ENCODE results near the gene KLHL33. TPM values are rescaled to one million over a fixed set of nuclear protein-coding genes. Genes with fewer than 3 reads are reported as not detected.

Gene KLHL33
- total and polyA plus RNA-seq, 2 donors (not counting 3 experiments of a cell fraction or from before 2014, with no cell fraction given) = not detected

GRCh38 chr14:20403521-20403920 lies 32.4 kb downstream of the KLHL33 start:
- no TSS peak for BruUV-seq (replicated peaks)
- dilution Hi-C loops (cut with MboI; ENCODE audit: extremely low pct_ligation_motif_present, low sequenced_read_pairs) = no loop called here
- POLR2A ChIA-PET = no interaction called here

More at GRCh38 chr14:20403521-20403920, 32.4 kb downstream of the KLHL33 start:
- intact Hi-C loops (cut with micrococcal nuclease) = no loop called here
- FAIRE-seq = no peak
- Histone ChIP-seq H3K9me1 (replicated peaks; ENCODE audit: control insufficient read depth, extremely low read depth, insufficient read depth, low read length) (no peaks in the 10 kb centered on the region), H3K36me3 (ENCODE audit: control insufficient read depth in 2 of 2, extremely low read depth in 1 of 2, insufficient read depth in 2 of 2, low read length in 2 of 2) (peaks cover 6 to 30% of the 10 kb centered on the region in 2 experiments), H3K27ac (ENCODE audit: insufficient read depth, low read depth, low read length) (no peak overlapping the region), H3K4me3 (replicated peaks in 1 of 3; ENCODE audit: insufficient read depth in 1 of 3, low read depth in 1 of 3, low read length in 3 of 3) (no peak overlapping the region), H3K4me2 (ENCODE audit: insufficient read depth, low read length) (no peak overlapping the region), H4K20me1 (replicated peaks; ENCODE audit: control insufficient read depth, extremely low read depth, insufficient read depth, low read length) (no peaks in the 10 kb centered on the region), H2AFZ (ENCODE audit: low read depth, low read length) (no peak overlapping the region), H3K27me3 (ENCODE audit: control insufficient read depth in 2 of 2, insufficient read depth in 2 of 2, low read length in 2 of 2) (no peaks in the 10 kb centered on the region), H3K9me3 (replicated peaks; ENCODE audit: control insufficient read depth, insufficient read depth, low read length) (no peaks in the 10 kb centered on the region), H3K79me2 (ENCODE audit: control insufficient read depth, insufficient read depth, low read length) (no peaks in the 10 kb centered on the region), H3K4me1 (ENCODE audit: control insufficient read depth, extremely low read depth, insufficient read depth, low read length) (peaks cover 14% of the 10 kb centered on the region), H3K9ac (replicated peaks; ENCODE audit: extremely low read depth, insufficient read depth, low read length) (no peak overlapping the region)
- DNase-seq (ENCODE audit: low read depth, low spot score) = no peak
- TF ChIP-seq CTCF (IDR thresholded peaks at IDR 0.05; ENCODE audit: extremely low read depth in 1 of 2, insufficient read depth in 1 of 2, low read depth in 1 of 2, low read length in 2 of 2) (no peak), JUN (IDR thresholded peaks at IDR 0.05; ENCODE audit: borderline replicate concordance, insufficient read depth, insufficient read length, low read depth) (no peak), FOS (IDR thresholded peaks at IDR 0.05; ENCODE audit: borderline replicate concordance, insufficient read depth, low read length) (no peak), EZH2 (IDR thresholded peaks at IDR 0.05; ENCODE audit: borderline replicate concordance, low read depth, low read length, severe bottlenecking) (no peak), POLR2A (IDR thresholded peaks at IDR 0.05; ENCODE audit: low read depth, low read length) (no peak), MYC (IDR thresholded peaks at IDR 0.05; ENCODE audit: low read depth, low read length) (no peak), GATA2 (IDR thresholded peaks at IDR 0.05; ENCODE audit: insufficient read depth, insufficient read length, low read depth, low read length) (no peak), POLR2AphosphoS5 (IDR thresholded peaks at IDR 0.05; ENCODE audit: insufficient read depth, low read depth, low read length) (no peak)
- TF ChIP-seq, protein P1, sequence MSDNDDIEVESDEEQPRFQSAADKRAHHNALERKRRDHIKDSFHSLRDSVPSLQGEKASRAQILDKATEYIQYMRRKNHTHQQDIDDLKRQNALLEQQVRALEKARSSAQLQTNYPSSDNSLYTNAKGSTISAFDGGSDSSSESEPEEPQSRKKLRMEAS (IDR thresholded peaks at IDR 0.05; ENCODE audit: insufficient read depth, insufficient read length) = no peak
- CTCF ChIA-PET = interaction anchor here (0.6 to 1.5 kb wide), 3 partner anchors 9 to 12 kb away, joined by 3 to 4 read pairs (median 4); partner anchors contain the start of gene TEP1
